HG03460 (cell line): ENCODE data around the gene HNRNPU.

Source experiments
- ATAC-seq: cut with Tn5 transposase; IDR thresholded peaks from one replicate; pipeline ENCODE4 v1.9.1; 2021; ENCODE audit not compliant: unreplicated experiment

HNRNPU gene

GRCh38 chr1:244863491-244864252 is 671 bp downstream of the HNRNPU start:
- peak; percentile 2 for ATAC-seq

GRCh38 chr1:244862699-244863490 is 1.4 kb downstream of the HNRNPU start:
- peak; percentile 48 for ATAC-seq

GRCh38 chr1:244862354-244862698 is 2.0 kb downstream of the HNRNPU start:
- no peak for ATAC-seq

GRCh38 chr1:244861683-244862082 is 2.7 kb downstream of the HNRNPU start:
- ATAC-seq, result no peak

- ATAC-seq, result no peak
Observed at GRCh38 chr1:244860914-244861610, 3.3 kb downstream of the HNRNPU start.

GRCh38 chr1:244860078-244860477 is 4.3 kb downstream of the HNRNPU start:
- no peak for ATAC-seq

GRCh38 chr1:244858357-244858756 is 6.0 kb downstream of the HNRNPU start:
- no peak for ATAC-seq

GRCh38 chr1:244857761-244858160 is 6.6 kb downstream of the HNRNPU start:
- no peak for ATAC-seq

GRCh38 chr1:244854865-244855578 is 9.3 kb downstream of the HNRNPU start:
- no peak for ATAC-seq

- ATAC-seq, result no peak
Observed at GRCh38 chr1:244854166-244854565, 10.2 kb downstream of the HNRNPU start.

GRCh38 chr1:244852694-244853093 is 11.6 kb downstream of the HNRNPU start:
- no peak for ATAC-seq

GRCh38 chr1:244851546-244852231 is 12.7 kb downstream of the HNRNPU start:
- no peak for ATAC-seq

- no peak for ATAC-seq
Observed at GRCh38 chr1:244850896-244851295, 13.4 kb downstream of the HNRNPU start.

- ATAC-seq, result no peak
Observed at GRCh38 chr1:244850099-244850852, 14.1 kb downstream of the HNRNPU start.

- no peak for ATAC-seq
Observed at GRCh38 chr1:244849189-244849866, 15.0 kb downstream of the HNRNPU start.

- ATAC-seq, result no peak
Observed at GRCh38 chr1:244846653-244847052, 17.7 kb downstream of the HNRNPU start.

GRCh38 chr1:244844155-244845121 is 19.9 kb downstream of the HNRNPU start:
- ATAC-seq, result no peak
